Nephron progenitor cell (in vitro differentiated cells): Measurements from ENCODE around the gene RSPRY1.

Source experiments
- DNase-seq: peaks from one replicate; pipeline ENCODE4 v3.0.0; 2021
- H3K27ac Mint-ChIP-seq: 2 replicates; pipeline ENCODE4 v1.8.0; 2021; ENCODE audit warnings: mild to moderate bottlenecking, moderate library complexity, mixed read lengths
- H3K27me3 Mint-ChIP-seq: 2 replicates; pipeline ENCODE4 v1.8.0; 2021; ENCODE audit warnings: mild to moderate bottlenecking, low read depth, mixed read lengths; ENCODE audit not compliant: poor library complexity
- H3K36me3 Mint-ChIP-seq: 2 replicates; pipeline ENCODE4 v1.8.0; 2021; ENCODE audit warnings: low read depth, mixed read lengths
- H3K4me1 Mint-ChIP-seq: 2 replicates; pipeline ENCODE4 v1.8.0; 2021; ENCODE audit warnings: mixed read lengths
- H3K4me3 Mint-ChIP-seq: 2 replicates; pipeline ENCODE4 v1.8.0; 2021; ENCODE audit warnings: mild to moderate bottlenecking, moderate library complexity, mixed read lengths
- H3K9me3 Mint-ChIP-seq: 2 replicates; pipeline ENCODE4 v1.8.0; 2021; ENCODE audit warnings: mild to moderate bottlenecking, moderate library complexity, mixed read lengths
- CTCF ChIP-seq: fragments of 200-600 bp; sonication (generic); IDR thresholded peaks from 2 replicates; pipeline ENCODE4 v1.5.0; 2021; ENCODE audit warnings: antibody characterized with exemption

The RSPRY1 gene

GRCh38 chr16:57244767-57245471 is 58.8 kb downstream of the RSPRY1 start, which contains the start of gene ARL2BP:
TSS of gene ARL2BP (plus strand) at chr16:57245259. CDS start at chr16:57245368, 109 bp downstream.
- H3K27ac Mint-ChIP-seq: peak within 1 kb of the TSS; percentile 92
- no peaks in the 10 kb centered on the region for H3K9me3 Mint-ChIP-seq
- TF ChIP-seq CTCF: no peak
- peaks cover 17% of the 10 kb centered on the region for H3K4me1 Mint-ChIP-seq
- H3K36me3 Mint-ChIP-seq: peaks cover 24% of the 10 kb centered on the region
- peak; percentile 98 for DNase-seq
- peak within 1 kb of the TSS; percentile 95 for H3K4me3 Mint-ChIP-seq
- peaks cover 5% of the 10 kb centered on the region for H3K27me3 Mint-ChIP-seq

- no peak overlapping the region for H3K27ac Mint-ChIP-seq
- no peak for TF ChIP-seq CTCF
These were observed 59.5 kb downstream of the RSPRY1 start for GRCh38 chr16:57245472-57246113.

GRCh38 chr16:57251352-57251751 is 65.2 kb downstream of the RSPRY1 start:
- TF ChIP-seq CTCF: no peak
- peaks cover 4% of the 10 kb centered on the region for H3K9me3 Mint-ChIP-seq
- peaks cover 42% of the 10 kb centered on the region for H3K36me3 Mint-ChIP-seq
- no peak overlapping the region for H3K27ac Mint-ChIP-seq
- no peaks in the 10 kb centered on the region for H3K27me3 Mint-ChIP-seq
- H3K4me1 Mint-ChIP-seq: no peaks in the 10 kb centered on the region
- no peak for DNase-seq
- H3K4me3 Mint-ChIP-seq: no peak overlapping the region

More at GRCh38 chr16:57245472-57246113, 59.5 kb downstream of the RSPRY1 start:
- Mint-ChIP-seq H3K27me3 (peaks cover 5% of the 10 kb centered on the region), H3K4me1 (peaks cover 17% of the 10 kb centered on the region), H3K36me3 (peaks cover 25% of the 10 kb centered on the region), H3K4me3 (peak overlapping the region; percentile 85), H3K9me3 (no peaks in the 10 kb centered on the region)
- DNase-seq: no peak

GRCh38 chr16:57252148-57252721 is 66.1 kb downstream of the RSPRY1 start:
- peaks cover 4% of the 10 kb centered on the region for H3K9me3 Mint-ChIP-seq
- H3K4me3 Mint-ChIP-seq: no peak overlapping the region
- H3K4me1 Mint-ChIP-seq: no peaks in the 10 kb centered on the region
- no peaks in the 10 kb centered on the region for H3K27me3 Mint-ChIP-seq
- no peak for DNase-seq
- peaks cover 42% of the 10 kb centered on the region for H3K36me3 Mint-ChIP-seq
- no peak for TF ChIP-seq CTCF
- no peak overlapping the region for H3K27ac Mint-ChIP-seq

GRCh38 chr16:57253466-57253865 is 67.3 kb downstream of the RSPRY1 start:
- Mint-ChIP-seq H3K9me3 (peaks cover 4% of the 10 kb centered on the region), H3K27ac (no peak overlapping the region), H3K27me3 (no peaks in the 10 kb centered on the region), H3K4me3 (no peak overlapping the region), H3K36me3 (peaks cover 39% of the 10 kb centered on the region), H3K4me1 (peaks cover 4% of the 10 kb centered on the region)
- DNase-seq: no peak
- no peak for TF ChIP-seq CTCF
